B cell (primary cell): ENCODE results near the gene C2orf81.

Experiments
- CTCF ChIP-seq: fragments of 200-600 bp; IDR thresholded peaks from one replicate; pipeline ENCODE4 v1.8.0; 2022; ENCODE audit warnings: antibody characterized with exemption, mild to moderate bottlenecking
- EZH2 ChIP-seq: IDR thresholded peaks from 2 replicates; pipeline ENCODE4 v1.6.1; 2012; ENCODE audit warnings: borderline replicate concordance, low read depth, mild to moderate bottlenecking, moderate library complexity, low read length; ENCODE audit not compliant: insufficient read depth, poor library complexity, severe bottlenecking

- TF ChIP-seq CTCF, result no peak
- no peak for TF ChIP-seq EZH2
Observed at GRCh38 chr2:74417197-74417596, 4.2 kb downstream of the C2orf81 start.
